GM10266 (cell line): ENCODE measurements around the gene CCT6B.

Experiments used
- DNase-seq: peaks from one replicate; pipeline ENCODE4 v3.0.0; 2012; ENCODE audit errors: extremely low spot score
- TF ChIP-seq, protein P1 (sequence below): IDR thresholded peaks from 2 replicates; pipeline ENCODE4 v1.5.1; 2012; ENCODE audit warnings: mild to moderate bottlenecking, low read depth; ENCODE audit not compliant: control insufficient read depth, insufficient read depth; ENCODE audit errors: missing control alignments

Gene CCT6B

DNA sequence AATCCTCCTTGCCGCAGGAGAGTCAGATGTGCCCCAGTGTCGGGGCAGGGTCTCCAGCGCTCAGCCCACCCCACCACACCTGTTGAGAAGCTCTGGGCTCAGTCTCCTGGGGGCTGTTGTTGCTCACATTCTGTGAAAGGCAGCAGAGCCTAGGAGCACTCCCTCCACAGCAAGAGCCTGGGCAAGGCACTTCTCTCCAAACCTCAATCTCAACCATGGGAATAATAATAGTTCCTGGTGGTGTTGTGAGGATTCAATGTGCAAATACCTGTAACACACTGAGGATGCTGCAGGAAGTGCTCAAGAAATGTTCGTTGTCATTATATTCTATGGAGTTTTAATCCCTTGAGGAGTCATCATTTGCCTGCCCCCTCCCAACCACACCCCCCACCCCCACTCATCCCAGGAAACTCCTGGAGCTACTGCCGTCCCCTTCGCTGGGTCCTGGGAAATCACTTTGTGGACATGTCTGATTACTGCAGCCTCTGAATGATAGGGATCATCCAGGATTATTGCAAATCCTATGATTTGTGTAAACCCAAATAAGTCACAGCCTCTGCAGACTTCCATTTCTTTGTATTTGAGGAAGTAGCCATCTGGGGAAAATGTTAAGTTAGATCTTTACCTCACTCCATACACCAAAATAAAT lies 61.5 kb downstream of the CCT6B start:
- DNase-seq = no peak
- TF ChIP-seq, protein P1, sequence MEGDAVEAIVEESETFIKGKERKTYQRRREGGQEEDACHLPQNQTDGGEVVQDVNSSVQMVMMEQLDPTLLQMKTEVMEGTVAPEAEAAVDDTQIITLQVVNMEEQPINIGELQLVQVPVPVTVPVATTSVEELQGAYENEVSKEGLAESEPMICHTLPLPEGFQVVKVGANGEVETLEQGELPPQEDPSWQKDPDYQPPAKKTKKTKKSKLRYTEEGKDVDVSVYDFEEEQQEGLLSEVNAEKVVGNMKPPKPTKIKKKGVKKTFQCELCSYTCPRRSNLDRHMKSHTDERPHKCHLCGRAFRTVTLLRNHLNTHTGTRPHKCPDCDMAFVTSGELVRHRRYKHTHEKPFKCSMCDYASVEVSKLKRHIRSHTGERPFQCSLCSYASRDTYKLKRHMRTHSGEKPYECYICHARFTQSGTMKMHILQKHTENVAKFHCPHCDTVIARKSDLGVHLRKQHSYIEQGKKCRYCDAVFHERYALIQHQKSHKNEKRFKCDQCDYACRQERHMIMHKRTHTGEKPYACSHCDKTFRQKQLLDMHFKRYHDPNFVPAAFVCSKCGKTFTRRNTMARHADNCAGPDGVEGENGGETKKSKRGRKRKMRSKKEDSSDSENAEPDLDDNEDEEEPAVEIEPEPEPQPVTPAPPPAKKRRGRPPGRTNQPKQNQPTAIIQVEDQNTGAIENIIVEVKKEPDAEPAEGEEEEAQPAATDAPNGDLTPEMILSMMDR = no peak

DNA sequence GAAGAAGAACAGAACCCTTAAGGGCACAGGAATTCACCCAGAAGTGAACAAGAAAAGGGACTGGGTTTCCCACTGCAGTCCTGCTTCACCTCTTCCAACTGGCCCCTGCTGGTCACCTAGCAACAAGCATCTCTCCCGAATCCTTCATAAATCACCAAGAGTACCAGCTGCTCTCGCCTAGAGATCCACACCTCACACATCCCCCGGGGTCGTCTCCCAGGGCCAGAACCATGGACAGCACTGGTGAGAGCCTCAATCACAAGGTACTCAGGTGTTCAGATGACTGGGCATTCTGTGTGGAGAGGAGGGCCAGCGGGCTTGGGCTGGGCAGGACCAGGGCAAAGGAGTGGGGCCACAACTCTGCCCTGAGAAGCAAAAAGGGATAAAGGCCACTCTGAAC lies 65.9 kb downstream of the CCT6B start:
- DNase-seq = no peak
- TF ChIP-seq, protein P1 = no peak

DNA sequence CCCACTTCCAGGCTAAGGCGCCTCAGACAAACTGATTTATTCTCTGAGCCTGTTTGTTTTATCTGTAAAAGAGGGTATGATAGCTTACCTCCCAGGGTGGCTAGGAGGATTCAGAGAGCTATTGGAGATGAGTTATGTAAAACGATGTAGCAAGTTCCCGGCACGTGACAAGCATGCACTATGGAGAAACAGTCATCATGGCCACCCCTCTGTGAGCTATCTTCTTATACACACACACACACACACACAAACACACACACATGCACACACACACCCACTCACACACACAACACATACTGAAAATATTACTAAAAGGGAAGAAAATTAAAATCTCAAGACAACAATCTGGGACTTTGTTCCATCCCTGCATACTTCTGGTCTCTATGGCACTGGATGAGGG lies 66.3 kb downstream of the CCT6B start:
- no peak for DNase-seq
- TF ChIP-seq, protein P1 = no peak

GRCh38 chr17:34892461-34893249 lies 68.6 kb downstream of the CCT6B start:
- no peak for DNase-seq
- TF ChIP-seq, protein P1 = peak; percentile 27

GRCh38 chr17:34886831-34887230 lies 74.4 kb downstream of the CCT6B start:
- DNase-seq = no peak

DNA sequence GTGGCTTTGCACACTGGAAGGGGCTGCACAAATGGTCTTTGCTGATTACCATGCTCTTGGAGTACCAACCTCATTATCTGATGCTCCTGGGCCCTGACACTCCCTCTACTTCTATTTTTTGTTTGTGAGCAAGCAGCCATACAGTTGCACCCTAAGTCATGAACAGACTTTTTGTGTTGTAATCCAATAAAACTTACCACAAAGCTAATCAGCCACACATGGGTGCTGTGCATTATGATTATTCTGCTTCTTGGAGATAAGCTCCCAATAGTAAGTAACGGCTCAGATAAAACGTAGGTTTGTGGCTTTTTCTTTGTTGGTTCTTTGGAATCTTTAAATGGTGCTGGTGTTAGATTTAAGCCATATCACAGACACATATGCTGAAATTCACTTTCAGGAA lies 76.2 kb downstream of the CCT6B start:
- TF ChIP-seq, protein P1 = no peak
- DNase-seq = no peak

More at GRCh38 chr17:34886831-34887230, 74.4 kb downstream of the CCT6B start:
- TF ChIP-seq, protein P1 = no peak

- no peak for DNase-seq
- TF ChIP-seq, protein P1 = no peak
Measured at GRCh38 chr17:34884597-34884996, 76.7 kb downstream of the CCT6B start.
